ENCODE results near the gene CASP8. TPM values are rescaled to one million over a fixed set of nuclear protein-coding genes. Genes with fewer than 3 reads are reported as not detected.
"Not testable (repeated sequence)": the region's sequence is repeated elsewhere in the genome, so short reads cannot be mapped to it uniquely, and the experiment has no call there.

CASP8 gene
- total and polyA plus RNA-seq, 12 donors: 8.2 to 55.8 (median 19.4) TPM

DNA sequence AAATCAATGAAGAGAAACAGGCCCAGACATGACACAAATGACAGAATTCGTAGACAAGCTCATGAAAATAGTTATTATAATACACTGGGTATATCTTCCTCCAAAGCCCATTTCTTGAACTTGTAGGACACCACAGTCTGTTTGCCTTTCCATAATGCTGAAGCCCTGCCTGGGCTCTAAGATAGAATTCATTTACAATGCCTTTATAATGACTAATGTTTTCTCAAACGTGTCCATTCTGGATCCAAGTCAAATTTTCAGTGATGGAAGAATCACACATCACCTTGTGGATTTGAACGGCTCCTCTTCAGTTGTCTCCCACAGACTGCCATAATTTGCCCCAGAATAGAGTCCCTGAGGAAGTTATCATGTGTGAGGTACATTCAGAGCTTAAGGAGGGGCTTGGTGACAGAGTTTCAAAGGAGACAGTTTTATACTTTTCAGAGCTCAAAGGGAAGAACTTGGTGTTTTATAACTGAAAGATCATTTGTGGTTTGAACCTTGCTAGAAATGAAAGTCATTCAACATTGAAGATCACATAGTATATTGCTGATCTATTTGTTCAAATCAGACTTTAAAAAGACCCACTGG, 38.2 kb downstream of the CASP8 start:
- Histone ChIP-seq H3K4me3 (no peak overlapping the region), H3K27me3 (no peaks in the 10 kb centered on the region), H3K4me1 (replicated peaks in 1 of 2) (no peaks in the 10 kb centered on the region), H3K36me3 (replicated peaks in 1 of 2) (no peaks in the 10 kb centered on the region), H3K27ac (no peak overlapping the region), H3K9me3 (replicated peaks in 1 of 3) (no peaks in the 10 kb centered on the region)
- WGBS, 4 donors: 65 to 84% (median 74%) methylated on average over 3 of the region's 3 CpGs
- intact Hi-C loops (cut with DNase I): no loop called here
- DNase-seq: no peak
- TF ChIP-seq, protein P1, sequence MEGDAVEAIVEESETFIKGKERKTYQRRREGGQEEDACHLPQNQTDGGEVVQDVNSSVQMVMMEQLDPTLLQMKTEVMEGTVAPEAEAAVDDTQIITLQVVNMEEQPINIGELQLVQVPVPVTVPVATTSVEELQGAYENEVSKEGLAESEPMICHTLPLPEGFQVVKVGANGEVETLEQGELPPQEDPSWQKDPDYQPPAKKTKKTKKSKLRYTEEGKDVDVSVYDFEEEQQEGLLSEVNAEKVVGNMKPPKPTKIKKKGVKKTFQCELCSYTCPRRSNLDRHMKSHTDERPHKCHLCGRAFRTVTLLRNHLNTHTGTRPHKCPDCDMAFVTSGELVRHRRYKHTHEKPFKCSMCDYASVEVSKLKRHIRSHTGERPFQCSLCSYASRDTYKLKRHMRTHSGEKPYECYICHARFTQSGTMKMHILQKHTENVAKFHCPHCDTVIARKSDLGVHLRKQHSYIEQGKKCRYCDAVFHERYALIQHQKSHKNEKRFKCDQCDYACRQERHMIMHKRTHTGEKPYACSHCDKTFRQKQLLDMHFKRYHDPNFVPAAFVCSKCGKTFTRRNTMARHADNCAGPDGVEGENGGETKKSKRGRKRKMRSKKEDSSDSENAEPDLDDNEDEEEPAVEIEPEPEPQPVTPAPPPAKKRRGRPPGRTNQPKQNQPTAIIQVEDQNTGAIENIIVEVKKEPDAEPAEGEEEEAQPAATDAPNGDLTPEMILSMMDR (IDR thresholded peaks at IDR 0.05): no peak
- no peak for TF ChIP-seq POLR2A (IDR thresholded peaks at IDR 0.05)

DNA sequence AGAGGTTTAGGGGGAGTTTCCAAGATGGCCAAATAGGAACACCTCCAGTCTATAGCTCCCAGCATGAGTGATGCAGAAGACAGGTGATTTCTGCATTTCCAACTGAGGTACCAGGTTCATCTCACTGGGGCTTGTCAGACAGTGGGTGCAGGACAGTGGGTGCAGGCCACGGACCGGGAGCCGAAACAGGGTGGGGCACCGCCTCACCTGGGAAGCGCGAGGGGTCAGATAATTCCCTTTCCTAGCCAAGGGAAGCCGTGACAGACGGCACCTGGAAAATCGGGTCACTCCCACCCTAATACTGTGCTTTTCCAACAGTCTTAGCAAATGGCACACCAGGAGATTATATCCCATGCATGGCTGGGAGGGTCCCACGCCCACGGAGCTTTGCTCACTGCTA, 39.6 kb downstream of the CASP8 start:
- H3K4me3 ChIP-seq; H3K9me3 ChIP-seq (replicated peaks in 1 of 3); H3K27ac ChIP-seq; H3K36me3 ChIP-seq (replicated peaks in 1 of 2); DNase-seq; H3K4me1 ChIP-seq (replicated peaks in 1 of 2); H3K27me3 ChIP-seq; intact Hi-C loops (cut with DNase I): not testable (repeated sequence)
- WGBS, 4 donors: 90 to 98% (median 95%) methylated on average over 8 to 11 of the region's 11 CpGs

DNA sequence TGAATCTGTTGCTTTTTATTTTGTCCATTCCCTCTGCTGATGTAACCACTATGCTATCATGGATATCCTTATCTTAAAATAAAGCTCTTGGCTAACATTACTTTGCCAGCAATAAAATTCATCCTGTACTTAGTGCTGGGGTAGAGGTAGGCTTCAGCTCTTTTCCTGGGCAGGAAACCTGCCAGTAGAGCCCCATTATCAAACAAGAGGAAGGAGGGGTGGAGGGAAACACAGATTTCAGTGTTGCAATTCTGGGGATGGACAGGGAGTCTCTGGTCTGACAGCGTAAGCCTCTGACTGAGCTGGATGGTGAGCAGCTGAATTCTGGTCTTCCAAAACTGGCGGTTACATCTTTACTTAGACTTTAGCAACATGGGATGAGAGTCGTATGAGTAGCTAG, 47.5 kb downstream of the CASP8 start:
- Histone ChIP-seq H3K36me3 (replicated peaks in 1 of 2) (no peaks in the 10 kb centered on the region), H3K4me3 (no peak overlapping the region), H3K27ac (no peak overlapping the region), H3K9me3 (replicated peaks in 1 of 3) (no peaks in the 10 kb centered on the region), H3K27me3 (no peaks in the 10 kb centered on the region), H3K4me1 (replicated peaks in 1 of 2) (no peaks in the 10 kb centered on the region)
- WGBS, 4 donors: 92 to 100% (median 96%) methylated on average over 3 of the region's 3 CpGs
- intact Hi-C loops (cut with DNase I): no loop called here
- TF ChIP-seq POLR2A (IDR thresholded peaks at IDR 0.05): no peak
- TF ChIP-seq, protein P1 (IDR thresholded peaks at IDR 0.05): no peak
- no peak for DNase-seq

DNA sequence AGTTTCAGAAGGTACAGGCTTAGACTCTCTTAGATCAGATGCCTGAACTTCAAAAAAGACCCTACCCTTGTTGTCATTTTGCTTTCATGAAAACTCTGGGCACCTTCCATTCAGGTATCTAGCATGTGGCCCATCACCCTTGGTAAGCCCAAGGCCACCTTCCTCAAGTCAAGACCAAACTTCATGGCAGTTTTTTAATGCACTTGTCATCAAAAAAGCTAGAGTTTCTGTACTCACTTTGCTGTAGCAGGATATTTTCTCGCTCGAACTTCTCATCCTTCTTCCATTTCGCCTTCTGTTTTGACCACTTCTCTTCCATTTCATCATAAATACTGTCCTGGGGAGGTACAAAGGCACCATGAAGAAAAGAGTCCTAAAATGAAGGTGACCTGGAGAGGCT, 48.6 kb downstream of the CASP8 start:
- Histone ChIP-seq H3K36me3 (replicated peaks in 1 of 2) (no peaks in the 10 kb centered on the region), H3K4me1 (replicated peaks in 1 of 2) (no peaks in the 10 kb centered on the region), H3K9me3 (replicated peaks in 1 of 3) (no peaks in the 10 kb centered on the region), H3K27ac (no peak overlapping the region), H3K4me3 (no peak overlapping the region), H3K27me3 (no peaks in the 10 kb centered on the region)
- intact Hi-C loops (cut with DNase I): no loop called here
- TF ChIP-seq, protein P1 (IDR thresholded peaks at IDR 0.05): no peak
- TF ChIP-seq POLR2A (IDR thresholded peaks at IDR 0.05): no peak
- no peak for DNase-seq
- 95 to 99% (median 97%) methylated on average over 3 of the region's 3 CpGs for WGBS, 4 donors

DNA sequence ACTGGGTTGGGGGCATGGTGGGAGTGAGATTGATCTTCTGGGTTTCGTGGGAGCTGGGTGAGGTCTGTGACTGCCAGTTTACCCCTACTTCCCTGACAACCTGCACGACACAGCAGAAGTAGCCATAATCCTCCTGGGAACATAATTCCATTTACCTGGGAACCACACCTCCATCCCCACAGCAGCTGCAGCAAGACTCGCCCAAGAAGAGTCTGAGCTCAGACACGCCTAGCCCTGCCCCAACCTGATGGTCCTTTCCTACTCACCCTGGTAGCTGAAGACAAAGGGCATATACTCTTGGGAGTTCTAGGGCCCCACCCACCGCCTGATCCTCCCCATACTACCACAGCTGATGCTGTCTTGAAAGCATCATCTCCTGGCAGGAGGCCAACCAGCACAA, 53.0 kb downstream of the CASP8 start:
- Histone ChIP-seq H3K27ac (no peak overlapping the region), H3K27me3 (no peaks in the 10 kb centered on the region), H3K36me3 (replicated peaks in 1 of 2) (no peaks in the 10 kb centered on the region), H3K9me3 (replicated peaks in 1 of 3) (no peaks in the 10 kb centered on the region), H3K4me3 (no peak overlapping the region), H3K4me1 (replicated peaks in 1 of 2) (no peaks in the 10 kb centered on the region)
- no peak for TF ChIP-seq POLR2A (IDR thresholded peaks at IDR 0.05)
- TF ChIP-seq, protein P1 (IDR thresholded peaks at IDR 0.05): no peak
- intact Hi-C loops (cut with DNase I): no loop called here
- WGBS, 4 donors: 56 to 94% (median 90%) methylated on average over 1 to 5 of the region's 5 CpGs
- DNase-seq: no peak

Measured in adrenal gland (tissue), 12 donors.